OCI-LY1 (cell line): ENCODE results near the gene NEURL1B.

Experiments
- H2AFZ ChIP-seq: fragments of 200-600 bp; sonication (generic), shearing (Covaris generic); 2 replicates; pipeline ENCODE4 v1.6.0; 2014; ENCODE audit warnings: antibody characterized with exemption, mild to moderate bottlenecking, low read length
- H3F3A ChIP-seq: fragments of 200-600 bp; sonication (generic), shearing (Covaris generic); 2 replicates; pipeline ENCODE4 v1.6.0; 2014; ENCODE audit warnings: mild to moderate bottlenecking, antibody characterized with exemption, low read length, moderate library complexity; ENCODE audit not compliant: insufficient read depth
- H3K27ac ChIP-seq: fragments of 200-600 bp; sonication (generic); 2 replicates; pipeline ENCODE4 v1.5.1; 2014; ENCODE audit warnings: low read length, mixed run types, mild to moderate bottlenecking, low read depth; ENCODE audit not compliant: poor library complexity, severe bottlenecking
- H3K27me3 ChIP-seq: fragments of 200-600 bp; sonication (generic); 2 replicates; pipeline ENCODE4 v1.6.0; 2014; ENCODE audit warnings: antibody characterized with exemption, mild to moderate bottlenecking, low read length, moderate library complexity; ENCODE audit not compliant: insufficient read depth
- H3K36me3 ChIP-seq: fragments of 200-600 bp; sonication (generic); 2 replicates; pipeline ENCODE4 v1.6.1; 2014; ENCODE audit warnings: mild to moderate bottlenecking, antibody characterized with exemption, low read length, moderate library complexity, mixed read lengths; ENCODE audit not compliant: insufficient read depth
- H3K4me1 ChIP-seq: fragments of 200-600 bp; sonication (generic); 2 replicates; pipeline ENCODE4 v1.5.1; 2014; ENCODE audit warnings: mild to moderate bottlenecking, low read length, moderate library complexity; ENCODE audit not compliant: insufficient read depth, severe bottlenecking
- H3K4me2 ChIP-seq: fragments of 200-600 bp; sonication (generic), shearing (Covaris generic); 2 replicates; pipeline ENCODE4 v1.6.1; 2014; ENCODE audit warnings: low read length
- H3K4me3 ChIP-seq: fragments of 200-600 bp; sonication (generic); 2 replicates; pipeline ENCODE4 v1.5.1; 2014; ENCODE audit warnings: low read length, low read depth, mild to moderate bottlenecking, mixed read lengths; ENCODE audit not compliant: poor library complexity, severe bottlenecking
- H3K79me2 ChIP-seq: fragments of 200-600 bp; shearing (Covaris generic); 2 replicates; pipeline ENCODE4 v1.6.1; 2016; ENCODE audit warnings: mixed run types, low read length, mixed read lengths; ENCODE audit not compliant: insufficient read depth
- H3K9ac ChIP-seq: fragments of 200-600 bp; sonication (generic), shearing (Covaris generic); 2 replicates; pipeline ENCODE4 v1.6.1; 2014; ENCODE audit warnings: mild to moderate bottlenecking, low read length, mixed read lengths
- H3K9me2 ChIP-seq: fragments of 200-600 bp; sonication (generic), shearing (Covaris generic); 2 replicates; pipeline ENCODE4 v1.6.1; 2014; ENCODE audit warnings: low read depth, mild to moderate bottlenecking, low read length, mixed read lengths
- H3K9me3 ChIP-seq: fragments of 200-600 bp; shearing (Covaris generic); 2 replicates; pipeline ENCODE4 v1.6.1; 2014; ENCODE audit warnings: low read length, mixed read lengths
- H4K20me1 ChIP-seq: fragments of 200-600 bp; sonication (generic), shearing (Covaris generic); 2 replicates; pipeline ENCODE4 v1.6.0; 2016; ENCODE audit warnings: mild to moderate bottlenecking, low read length; ENCODE audit not compliant: insufficient read depth
- EZH2 ChIP-seq: fragments of 200-600 bp; sonication (generic), shearing (Covaris generic); IDR thresholded peaks from 2 replicates; pipeline ENCODE4 v1.8.0; 2017; ENCODE audit warnings: borderline replicate concordance, mixed run types, mild to moderate bottlenecking, antibody characterized with exemption, low read length, moderate library complexity, mixed read lengths
- TF ChIP-seq, protein P1 (sequence below): fragments of 200-600 bp; sonication (generic), shearing (Covaris generic); IDR thresholded peaks from 2 replicates; pipeline ENCODE4 v1.5.1; 2017; ENCODE audit warnings: mild to moderate bottlenecking, antibody characterized with exemption, low read length, moderate library complexity, mixed read lengths

Gene NEURL1B

DNA sequence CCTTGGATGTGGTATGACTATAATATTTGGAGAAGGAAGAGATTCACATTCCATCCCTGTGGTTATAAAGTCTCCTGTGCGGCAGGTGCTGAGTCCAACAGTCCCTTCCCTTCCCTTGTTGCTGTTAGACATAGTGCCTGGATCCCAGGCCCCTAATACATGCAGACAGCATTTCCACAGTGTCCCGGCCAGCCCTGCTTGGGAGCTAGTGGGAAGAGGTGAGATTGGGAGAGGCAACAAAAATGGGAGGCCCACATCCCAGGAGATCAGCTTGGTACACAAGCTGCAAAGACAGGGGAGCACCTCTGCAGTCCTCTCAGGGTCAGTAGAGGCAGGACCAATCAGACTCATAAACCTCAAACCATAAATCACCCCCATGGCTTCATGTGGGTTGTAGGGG lies 3.3 kb upstream of the NEURL1B start:
- H3K27ac ChIP-seq, result no peak overlapping the region
- H3K36me3 ChIP-seq, result no peaks in the 10 kb centered on the region
- peaks cover 4% of the 10 kb centered on the region for H3K4me1 ChIP-seq
- no peak overlapping the region for H3K9ac ChIP-seq
- H2AFZ ChIP-seq, result no peak overlapping the region
- no peaks in the 10 kb centered on the region for H3F3A ChIP-seq
- no peaks in the 10 kb centered on the region for H3K9me3 ChIP-seq
- H3K9me2 ChIP-seq, result no peaks in the 10 kb centered on the region
- H3K4me2 ChIP-seq, result no peak overlapping the region
- H3K27me3 ChIP-seq, result peaks cover 5% of the 10 kb centered on the region; the same call in 1 of the 2 replicates
- TF ChIP-seq EZH2, result no peak
- TF ChIP-seq, protein P1, sequence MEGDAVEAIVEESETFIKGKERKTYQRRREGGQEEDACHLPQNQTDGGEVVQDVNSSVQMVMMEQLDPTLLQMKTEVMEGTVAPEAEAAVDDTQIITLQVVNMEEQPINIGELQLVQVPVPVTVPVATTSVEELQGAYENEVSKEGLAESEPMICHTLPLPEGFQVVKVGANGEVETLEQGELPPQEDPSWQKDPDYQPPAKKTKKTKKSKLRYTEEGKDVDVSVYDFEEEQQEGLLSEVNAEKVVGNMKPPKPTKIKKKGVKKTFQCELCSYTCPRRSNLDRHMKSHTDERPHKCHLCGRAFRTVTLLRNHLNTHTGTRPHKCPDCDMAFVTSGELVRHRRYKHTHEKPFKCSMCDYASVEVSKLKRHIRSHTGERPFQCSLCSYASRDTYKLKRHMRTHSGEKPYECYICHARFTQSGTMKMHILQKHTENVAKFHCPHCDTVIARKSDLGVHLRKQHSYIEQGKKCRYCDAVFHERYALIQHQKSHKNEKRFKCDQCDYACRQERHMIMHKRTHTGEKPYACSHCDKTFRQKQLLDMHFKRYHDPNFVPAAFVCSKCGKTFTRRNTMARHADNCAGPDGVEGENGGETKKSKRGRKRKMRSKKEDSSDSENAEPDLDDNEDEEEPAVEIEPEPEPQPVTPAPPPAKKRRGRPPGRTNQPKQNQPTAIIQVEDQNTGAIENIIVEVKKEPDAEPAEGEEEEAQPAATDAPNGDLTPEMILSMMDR, result no peak
- no peak overlapping the region for H3K4me3 ChIP-seq
- no peaks in the 10 kb centered on the region for H4K20me1 ChIP-seq
- H3K79me2 ChIP-seq, result no peaks in the 10 kb centered on the region

DNA sequence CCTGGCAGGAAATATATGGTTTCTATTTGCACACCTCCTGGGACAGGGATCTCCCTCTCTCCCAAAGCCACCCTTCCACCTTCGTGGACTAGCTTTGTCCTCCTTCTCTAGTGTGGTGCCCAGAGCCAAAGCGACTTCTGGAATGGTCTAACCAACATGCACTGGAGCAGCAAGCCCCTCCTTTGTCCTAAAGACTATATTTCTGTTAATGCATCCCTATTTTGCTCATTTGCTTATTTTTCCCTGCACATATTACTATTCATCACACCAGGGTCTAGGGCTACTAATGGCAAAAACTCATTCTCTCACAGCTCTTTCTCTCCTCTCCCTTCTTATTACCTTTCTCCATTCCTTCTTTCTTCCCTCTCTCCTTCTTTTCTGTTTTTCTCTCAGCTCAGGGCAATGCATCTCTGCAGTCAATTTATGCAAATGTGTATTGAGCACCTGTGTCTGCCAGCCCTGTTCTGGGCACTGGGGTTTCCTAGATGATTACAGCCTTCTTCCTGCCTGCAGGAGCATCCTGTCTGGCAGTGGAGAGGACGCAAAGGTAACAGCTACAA lies 2.8 kb upstream of the NEURL1B start:
- Histone ChIP-seq H3K9ac (no peak overlapping the region), H3K36me3 (no peaks in the 10 kb centered on the region), H3K4me2 (no peak overlapping the region), H3K4me3 (no peak overlapping the region), H2AFZ (no peak overlapping the region), H3K27me3 (peaks cover 5% of the 10 kb centered on the region; the same call in 1 of the 2 replicates), H3K27ac (no peak overlapping the region), H4K20me1 (no peaks in the 10 kb centered on the region), H3K4me1 (peaks cover 4% of the 10 kb centered on the region), H3K9me3 (no peaks in the 10 kb centered on the region), H3K79me2 (no peaks in the 10 kb centered on the region), H3K9me2 (no peaks in the 10 kb centered on the region), H3F3A (no peaks in the 10 kb centered on the region)
- no peak for TF ChIP-seq EZH2
- TF ChIP-seq, protein P1, result no peak

DNA sequence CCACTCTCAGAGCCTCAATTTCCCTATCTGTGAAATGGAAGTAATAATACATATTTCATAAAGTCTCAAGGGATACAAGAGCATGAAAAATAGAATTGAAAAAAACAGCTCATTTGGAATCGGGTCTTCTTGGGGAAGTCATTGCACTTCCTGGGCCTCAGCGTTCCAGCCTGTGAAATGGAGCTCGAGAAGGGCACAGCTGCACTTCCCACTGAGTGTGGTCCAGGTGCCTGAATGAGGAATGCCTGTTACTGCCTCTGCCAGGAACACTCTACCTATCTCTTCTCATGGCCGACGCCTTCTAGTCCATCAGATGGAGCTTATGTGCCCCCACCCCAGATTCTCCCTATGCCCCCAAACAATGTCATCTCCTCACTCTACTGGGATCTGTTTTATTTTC lies 924 bp upstream of the NEURL1B start:
- no peaks in the 10 kb centered on the region for H3K9me3 ChIP-seq
- H3K79me2 ChIP-seq, result no peaks in the 10 kb centered on the region
- H3K27me3 ChIP-seq, result peaks cover 5% of the 10 kb centered on the region
- no peak overlapping the region for H3K4me3 ChIP-seq
- H3K9ac ChIP-seq, result no peak overlapping the region
- no peak overlapping the region for H2AFZ ChIP-seq
- H3K9me2 ChIP-seq, result no peaks in the 10 kb centered on the region
- no peaks in the 10 kb centered on the region for H3F3A ChIP-seq
- H3K36me3 ChIP-seq, result no peaks in the 10 kb centered on the region
- no peak overlapping the region for H3K4me2 ChIP-seq
- no peak overlapping the region for H3K27ac ChIP-seq
- TF ChIP-seq EZH2, result no peak
- TF ChIP-seq, protein P1, result no peak
- H4K20me1 ChIP-seq, result no peaks in the 10 kb centered on the region
- peaks cover 4% of the 10 kb centered on the region for H3K4me1 ChIP-seq
